Activated CD4-positive, alpha-beta T cell treated with anti-CD3 and anti-CD28 coated beads, Interleukin-2, Interleukin-6, amounts not matched to agents 100 ng/mL and 50 ng/mL, durations not matched to agents 16 hours and 8 hours (primary cell): Measurements from ENCODE around the gene KPNA1.
A peak's percentile ranks its signal among the peaks of the same experiment; 100 is the strongest.
"Not testable (repeated sequence)": the region's sequence is repeated elsewhere in the genome, so short reads cannot be mapped to it uniquely, and the experiment has no call there.

ENCODE experiments used
- DNase-seq: peaks from one replicate; pipeline ENCODE4 v3.0.0-alpha.2; 2020

The KPNA1 gene

DNA sequence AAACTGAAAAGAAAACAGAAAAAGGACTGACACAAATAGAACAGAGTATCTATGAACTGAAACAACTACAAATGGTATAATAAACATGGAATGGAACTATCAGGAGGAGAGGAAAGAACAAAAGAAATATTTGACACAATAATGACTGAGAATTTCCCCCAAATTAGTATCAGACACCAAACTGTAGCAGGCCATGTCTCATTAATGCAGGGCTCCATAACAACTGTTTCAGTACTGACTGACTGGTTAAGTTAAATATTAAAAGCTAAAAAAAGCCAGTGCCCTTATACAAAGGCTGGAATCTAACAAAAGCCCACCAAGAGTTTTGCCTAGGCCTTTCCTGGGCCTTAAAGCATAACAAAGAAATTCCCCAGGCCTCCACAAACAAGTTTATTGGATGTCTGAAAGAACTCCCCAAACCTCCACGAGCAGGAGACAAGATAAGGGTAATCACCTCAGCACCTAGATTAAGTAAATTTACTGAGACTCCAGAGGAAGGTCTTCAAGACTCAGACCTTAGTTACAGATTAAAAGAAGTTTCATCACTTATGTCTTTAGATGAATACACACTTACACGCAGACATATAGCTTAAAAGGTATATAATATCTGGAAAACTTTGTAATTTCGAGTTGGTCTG is 45.7 kb downstream of the KPNA1 start:
- no peak for DNase-seq

- DNase-seq: no peak
These were observed 48.0 kb downstream of the KPNA1 start for GRCh38 chr3:122466701-122467240.

DNA sequence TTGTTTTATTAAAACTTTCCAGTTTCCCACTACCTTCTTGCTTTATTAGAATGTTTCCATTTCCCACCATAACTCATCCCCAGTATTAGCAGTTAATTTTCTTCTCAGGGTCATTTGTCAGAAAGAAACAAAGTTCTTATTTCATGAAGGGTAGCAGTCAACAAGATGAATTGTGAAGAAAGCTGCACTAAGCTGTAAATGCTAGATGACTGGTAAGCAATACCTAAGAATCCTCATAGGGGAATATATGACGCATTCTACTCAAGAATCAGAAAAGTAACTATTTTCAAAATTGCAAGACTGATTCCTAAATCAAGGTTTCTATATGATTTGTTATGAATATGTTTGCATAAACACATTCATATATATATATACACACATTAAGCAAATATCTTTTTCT is 50.1 kb downstream of the KPNA1 start:
- no peak for DNase-seq

DNA sequence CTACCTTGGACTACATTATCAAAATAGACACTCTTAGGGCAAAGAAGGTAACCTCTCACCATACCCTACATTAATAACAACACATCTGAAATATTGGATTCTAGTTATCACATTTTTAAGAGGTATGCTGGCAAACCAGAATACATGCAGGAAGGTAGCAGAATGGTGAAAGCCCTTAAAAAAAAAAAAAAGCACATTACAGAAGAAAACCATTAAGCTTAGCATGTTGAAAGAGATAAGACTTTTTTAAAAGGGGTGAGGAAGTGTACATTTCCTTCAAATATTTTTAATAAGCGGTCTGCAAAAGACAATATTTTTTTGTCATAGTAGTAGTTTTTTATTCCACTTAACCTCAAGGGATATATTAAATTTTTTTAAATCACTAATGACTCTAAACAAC is 52.3 kb downstream of the KPNA1 start:
- DNase-seq: no peak

- no peak for DNase-seq
These were observed 52.9 kb downstream of the KPNA1 start for GRCh38 chr3:122461806-122462205.

GRCh38 chr3:122458992-122459391 is 55.7 kb downstream of the KPNA1 start:
- DNase-seq: no peak

GRCh38 chr3:122457706-122458105 is 57.0 kb downstream of the KPNA1 start:
- DNase-seq: no peak

GRCh38 chr3:122456074-122456473 is 58.7 kb downstream of the KPNA1 start:
- DNase-seq: no peak

DNA sequence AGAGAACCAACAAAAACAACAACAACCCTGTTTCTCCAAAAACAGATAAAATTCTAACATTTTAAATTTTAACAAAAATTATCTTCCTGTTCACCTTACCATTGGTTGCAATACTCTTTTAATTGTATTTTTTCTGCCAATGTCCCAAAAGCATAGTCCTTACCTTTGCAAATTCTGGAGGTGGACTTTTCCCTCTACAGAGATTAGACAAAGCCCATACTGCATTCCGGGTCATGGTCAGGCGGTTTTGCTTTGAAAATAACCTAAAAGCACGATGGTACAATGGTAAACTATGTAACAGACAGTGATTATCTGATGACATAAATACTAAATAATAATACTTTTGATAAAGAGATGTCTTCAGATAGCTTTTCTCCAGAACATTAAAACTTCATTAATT is 63.4 kb downstream of the KPNA1 start:
- no peak for DNase-seq

- not testable (repeated sequence) for DNase-seq
These were observed 66.5 kb downstream of the KPNA1 start for GRCh38 chr3:122448218-122448617.

DNA sequence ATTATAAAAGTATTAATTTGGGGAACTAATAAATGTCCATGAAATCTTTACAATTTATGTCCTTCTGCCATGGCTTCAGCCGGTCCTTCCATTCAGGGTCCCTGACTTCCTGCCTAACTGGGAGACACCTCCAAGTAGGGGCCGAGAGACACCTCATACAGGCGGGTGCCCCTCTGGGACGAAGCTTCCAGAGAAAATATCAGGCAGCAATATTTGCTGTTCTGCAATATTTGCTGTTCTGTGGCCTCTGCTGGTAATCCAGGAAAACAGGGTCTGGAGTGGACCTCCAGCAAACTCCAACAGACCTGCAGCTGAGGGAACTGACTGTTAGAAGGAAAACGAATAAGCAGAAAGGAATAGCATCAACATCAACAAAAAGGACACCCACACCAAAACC is 70.2 kb downstream of the KPNA1 start:
- not testable (repeated sequence) for DNase-seq

DNA sequence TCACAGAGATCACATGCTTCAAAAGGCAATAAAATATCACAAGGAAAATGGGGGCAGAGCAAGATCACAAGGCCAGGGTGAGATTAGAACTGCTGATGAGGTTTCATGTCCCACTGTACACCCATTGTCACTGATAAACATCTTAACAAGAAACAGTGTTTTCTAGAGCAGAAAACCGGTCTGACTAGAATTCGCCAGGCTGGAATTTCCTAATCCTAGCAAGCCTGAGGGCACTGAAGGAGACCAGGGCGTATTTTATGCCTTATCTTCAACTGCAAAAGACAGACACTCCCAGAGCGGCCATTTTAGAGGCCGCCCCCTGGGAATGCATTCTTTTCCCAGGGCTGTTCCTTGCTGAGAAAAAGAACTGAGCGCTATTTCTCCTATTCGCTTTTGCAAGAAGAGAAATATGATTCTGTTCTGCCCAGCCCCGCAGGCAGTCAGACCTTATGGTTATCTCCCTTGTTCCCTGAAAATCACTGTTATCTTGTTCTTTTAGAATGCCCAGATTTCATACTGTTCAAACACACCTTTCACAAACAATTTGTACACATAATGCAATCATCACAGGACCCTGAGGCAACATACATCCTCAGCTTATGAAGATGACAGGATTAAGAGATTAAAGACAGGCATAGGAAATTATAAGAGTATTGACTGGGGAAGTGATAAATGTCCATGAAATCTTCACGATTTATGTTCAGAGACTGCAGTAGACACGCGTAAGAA is 70.8 kb downstream of the KPNA1 start:
- not testable (repeated sequence) for DNase-seq

- DNase-seq: no peak
These were observed 71.6 kb downstream of the KPNA1 start for GRCh38 chr3:122443090-122443489.

DNA sequence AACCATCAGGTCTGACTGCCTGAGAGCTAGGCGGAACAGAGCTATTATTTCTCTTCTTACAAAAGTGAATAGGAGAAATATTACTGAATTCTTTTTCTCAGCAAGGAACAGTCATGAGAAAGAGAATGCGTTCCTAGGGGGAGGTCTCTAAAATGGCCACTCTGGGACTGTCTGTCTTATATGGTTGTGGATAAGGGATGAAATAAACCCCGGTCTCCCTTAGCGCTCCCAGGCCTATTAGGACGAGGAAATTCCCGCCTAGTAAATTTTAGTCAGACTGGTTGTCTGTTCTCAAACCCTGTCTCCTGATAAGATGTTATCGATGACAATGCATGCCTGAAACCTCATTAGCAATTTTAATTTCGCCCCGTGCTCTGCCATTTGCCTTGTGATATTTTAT is 78.8 kb downstream of the KPNA1 start:
- no peak for DNase-seq

DNA sequence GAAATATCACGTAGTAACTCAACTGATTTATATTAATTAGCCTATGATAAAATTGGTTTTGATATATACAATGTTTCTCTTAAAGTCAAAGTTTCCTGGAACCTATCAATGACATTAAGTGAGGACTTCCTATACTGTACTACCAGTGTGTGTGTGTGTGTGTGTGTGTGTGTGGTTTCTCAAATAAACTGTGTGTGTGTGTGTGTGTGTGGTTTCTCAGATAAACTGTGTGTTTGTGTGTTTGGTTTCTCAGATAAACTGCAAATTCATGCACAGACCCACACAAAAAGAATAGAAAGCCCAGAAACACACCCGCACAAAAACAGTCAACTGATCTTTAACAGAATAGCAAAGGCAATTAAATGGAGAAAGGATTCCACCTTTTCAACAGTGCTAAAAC is 84.4 kb downstream of the KPNA1 start:
- DNase-seq: no peak

DNA sequence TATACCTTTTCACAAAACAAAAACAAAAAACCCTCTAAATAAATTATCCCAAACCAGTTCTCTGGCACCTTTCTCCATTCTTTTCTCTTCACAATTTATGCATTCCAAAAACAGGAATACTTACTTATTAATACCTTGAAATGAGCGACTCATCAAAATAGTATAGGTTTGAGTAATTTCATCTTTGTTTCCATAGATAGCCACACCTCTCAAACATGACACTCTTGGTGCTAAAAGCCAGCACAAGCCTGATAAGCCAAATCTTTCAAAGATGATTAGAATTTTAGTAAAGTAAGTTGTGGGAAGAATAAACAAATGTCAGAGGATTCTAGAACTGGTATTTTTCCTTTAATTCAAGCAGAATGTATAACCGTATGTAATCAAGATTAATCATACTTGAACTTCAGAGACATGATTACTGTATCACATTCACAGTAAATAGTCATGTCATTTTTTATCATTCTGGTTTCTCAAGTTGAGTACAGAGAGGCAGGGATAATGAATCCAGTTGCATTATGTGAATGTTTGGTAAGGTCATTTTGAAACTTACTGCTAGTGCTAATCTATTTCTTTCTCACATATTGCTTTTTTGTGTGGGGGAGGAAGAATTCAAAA is 86.8 kb downstream of the KPNA1 start:
- DNase-seq: peak; percentile 73

DNA sequence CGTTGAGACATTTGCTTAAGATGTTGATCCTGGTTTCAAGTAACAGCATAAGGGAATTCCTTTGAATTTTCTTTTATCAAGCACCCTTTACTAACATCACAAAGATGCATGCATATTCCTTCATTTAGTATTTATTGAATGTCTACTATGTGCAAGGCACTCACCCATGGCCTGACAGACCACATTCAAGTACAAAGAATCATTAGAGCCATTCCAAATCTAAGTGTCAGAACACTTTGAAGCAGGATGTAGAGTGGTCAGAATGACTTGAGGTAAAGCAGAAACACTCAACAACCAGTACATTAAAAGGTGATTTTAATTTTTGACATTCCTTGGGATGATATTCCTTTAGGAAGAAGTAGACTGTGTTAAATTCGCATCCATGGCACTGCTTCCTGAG is 92.9 kb downstream of the KPNA1 start:
- DNase-seq: no peak

- DNase-seq: no peak
These were observed 93.6 kb downstream of the KPNA1 start for GRCh38 chr3:122421101-122421500.

- DNase-seq: no peak
These were observed 97.8 kb downstream of the KPNA1 start for GRCh38 chr3:122416966-122417365.

- DNase-seq: peak; percentile 98
These were observed 98.7 kb downstream of the KPNA1 start, which contains the start of gene WDR5B for GRCh38 chr3:122415762-122416654. WDR5B (minus strand) TSS chr3:122416062; CDS start chr3:122415528, 534 bp downstream.

- peak; percentile 68 for DNase-seq
These were observed 99.5 kb downstream of the KPNA1 start for GRCh38 chr3:122415104-122415744.

GRCh38 chr3:122414391-122414790 is 100.3 kb downstream of the KPNA1 start:
- no peak for DNase-seq
